HCT116 (cell line): ENCODE data around the gene RDH8. TPM values are rescaled to one million over a fixed set of nuclear protein-coding genes. Genes with fewer than 3 reads are reported as not detected.

Experiments used
- ATAC-seq: fragments of 200-7000 bp; cut with Tn5 transposase; 2 replicates; pipeline ENCODE4 v1.9.1; 2020; ENCODE audit warnings: mild to moderate bottlenecking, moderate library complexity
- BruUV-seq: library from RNA; stranded (reverse); fragments of 400-500 nt; replicated peaks from 2 replicates; lab custom pipeline; 2021; lab: Mats Ljungman, UMichigan
- CTCF ChIA-PET: fragments of 300-600 bp; sonication (Branson Sonifier 250); formaldehyde crosslinking; loops from one replicate; lab custom pipeline; 2021; ENCODE audit warnings: antibody characterized with exemption; lab: Charles Lee
- POLR2A ChIA-PET: fragments of 300-600, 350-600 bp; sonication (Branson Sonifier 250); formaldehyde crosslinking; loops from one replicate; lab custom pipeline; 2021; ENCODE audit warnings: antibody characterized with exemption; lab: Charles Lee
- RAD21 ChIA-PET, 2 experiments: fragments of 300-600 bp; sonication (Branson Sonifier 250); formaldehyde crosslinking; loops; one replicate each; lab custom pipeline; 2023; ENCODE audit warnings: low total read pairs in 2 of 2; ENCODE audit not compliant: uncharacterized antibody in 2 of 2, unreplicated experiment in 2 of 2, low non-redundant PET in 1 of 2; lab: Charles Lee
- DNase-seq: peaks from one replicate; pipeline ENCODE4 v3.0.0-alpha.2; 2010; ENCODE audit warnings: low read depth, low spot score
- H2AFZ ChIP-seq: fragments of 200-600 bp; shearing (Covaris generic), sonication (generic); 2 replicates; pipeline ENCODE4 v1.6.1; 2017; ENCODE audit warnings: low read depth, mixed run types, mixed read lengths, antibody characterized with exemption, low read length; ENCODE audit not compliant: poor library complexity, severe bottlenecking
- H3K27ac ChIP-seq: 2 replicates; pipeline ENCODE4 v1.5.1; 2012; ENCODE audit warnings: low read depth, low read length
- H3K27me3 ChIP-seq: fragments of 200-600 bp; sonication (generic); 2 replicates; pipeline ENCODE4 v1.6.1; 2016; ENCODE audit warnings: mixed run types, low read length, mixed read lengths; ENCODE audit not compliant: insufficient read depth
- H3K36me3 ChIP-seq, 2 experiments: fragments of 200-500 bp in 1 of 2; fragments of 200-600 bp in 1 of 2; sonication (Bioruptor generic) in 1 of 2; sonication (generic) in 1 of 2; 2 replicates each; pipeline versions ENCODE4 v1.5.1 to v1.6.1; 2014 to 2016; ENCODE audit warnings: low read length in 2 of 2, inconsistent platforms in 1 of 2, mixed read lengths in 1 of 2, mixed run types in 1 of 2; ENCODE audit not compliant: insufficient read depth in 2 of 2, control insufficient read depth in 1 of 2
- H3K4me1 ChIP-seq, 2 experiments: fragments of 200-600 bp in 1 of 2; sonication (generic) in 1 of 2; 2 replicates each; pipeline versions ENCODE4 v1.5.1 to v1.6.1; 2012 to 2017; ENCODE audit warnings: low read length in 2 of 2, inconsistent platforms in 1 of 2, mild to moderate bottlenecking in 1 of 2, mixed read lengths in 1 of 2, mixed run types in 1 of 2, moderate library complexity in 1 of 2; ENCODE audit not compliant: insufficient read depth in 2 of 2, control insufficient read depth in 1 of 2
- H3K4me2 ChIP-seq: fragments of 200-600 bp; sonication (generic); 2 replicates; pipeline ENCODE4 v1.6.1; 2017; ENCODE audit warnings: mixed run types, low read length, mixed read lengths
- H3K4me3 ChIP-seq, 2 experiments: fragments of 200-600 bp in 1 of 2; sonication (generic) in 1 of 2; replicated peaks in 1 of 2; 2 replicates each; pipeline ENCODE4 v1.5.1; 2011 to 2016; ENCODE audit warnings: low read length in 2 of 2, control low read depth in 1 of 2, low read depth in 1 of 2, mild to moderate bottlenecking in 1 of 2, mixed read lengths in 1 of 2, mixed run types in 1 of 2
- H3K79me2 ChIP-seq: fragments of 200-600 bp; sonication (generic); 2 replicates; pipeline ENCODE4 v1.6.1; 2017; ENCODE audit warnings: mild to moderate bottlenecking, mixed run types, low read length, moderate library complexity, mixed read lengths; ENCODE audit not compliant: insufficient read depth
- H3K9ac ChIP-seq: fragments of 200-600 bp; sonication (generic); 2 replicates; pipeline ENCODE4 v1.6.1; 2016; ENCODE audit warnings: low read length, mixed read lengths
- H3K9me2 ChIP-seq: fragments of 200-600 bp; sonication (generic), shearing (Covaris generic); 2 replicates; pipeline ENCODE4 v1.6.1; 2017; ENCODE audit warnings: mixed run types, mild to moderate bottlenecking, moderate library complexity; ENCODE audit not compliant: insufficient read depth
- H3K9me3 ChIP-seq, 2 experiments: fragments of 200-500 bp in 1 of 2; fragments of 200-600 bp in 1 of 2; sonication (Bioruptor generic) in 1 of 2; sonication (generic) in 1 of 2; 2 replicates each; pipeline ENCODE4 v1.6.1; 2014 to 2017; ENCODE audit warnings: low read length in 2 of 2, mixed read lengths in 2 of 2, inconsistent platforms in 1 of 2, low read depth in 1 of 2, mild to moderate bottlenecking in 1 of 2, mixed run types in 1 of 2, moderate library complexity in 1 of 2; ENCODE audit not compliant: control insufficient read depth in 1 of 2, insufficient read depth in 1 of 2
- H4K20me1 ChIP-seq: fragments of 200-600 bp; sonication (generic), shearing (Covaris generic); 2 replicates; pipeline ENCODE4 v1.6.1; 2017; ENCODE audit warnings: mixed run types, mild to moderate bottlenecking, moderate library complexity; ENCODE audit not compliant: insufficient read depth
- CBX3 ChIP-seq: IDR thresholded peaks from 2 replicates; pipeline ENCODE4 v1.6.1; 2012; ENCODE audit warnings: low read depth
- EGR1 ChIP-seq: IDR thresholded peaks from 2 replicates; pipeline ENCODE4 v1.6.1; 2012; ENCODE audit warnings: low read depth
- ELF1 ChIP-seq: IDR thresholded peaks from 2 replicates; pipeline ENCODE4 v1.6.1; 2012; ENCODE audit warnings: low read depth, borderline replicate concordance
- EZH2 ChIP-seq: fragments of 200-600 bp; sonication (generic); IDR thresholded peaks from 2 replicates; pipeline ENCODE4 v1.6.1; 2017; ENCODE audit warnings: antibody characterized with exemption, mixed run types
- FOSL1 ChIP-seq: IDR thresholded peaks from 2 replicates; pipeline ENCODE4 v1.6.1; 2012; ENCODE audit warnings: low read depth
- JUND ChIP-seq: IDR thresholded peaks from 2 replicates; pipeline ENCODE4 v1.6.1; 2012
- POLR2AphosphoS5 ChIP-seq: IDR thresholded peaks from 2 replicates; pipeline ENCODE4 v1.6.1; 2011; ENCODE audit warnings: mild to moderate bottlenecking, low read depth, low read length, moderate library complexity
- RAD21 ChIP-seq: IDR thresholded peaks from 2 replicates; pipeline ENCODE4 v1.6.1; 2012; ENCODE audit warnings: low read depth, mild to moderate bottlenecking
- SIN3A ChIP-seq: IDR thresholded peaks from 2 replicates; pipeline ENCODE4 v1.6.1; 2012; ENCODE audit warnings: low read depth
- TCF7L2 ChIP-seq: IDR thresholded peaks from 2 replicates; pipeline ENCODE4 v1.7.0; 2011; ENCODE audit warnings: borderline replicate concordance, inconsistent platforms; ENCODE audit not compliant: insufficient read depth, insufficient read length; ENCODE audit errors: extremely low read depth
- YY1 ChIP-seq: IDR thresholded peaks from 2 replicates; pipeline ENCODE4 v1.6.1; 2011; ENCODE audit warnings: low read length, low read depth, moderate library complexity, mild to moderate bottlenecking; ENCODE audit not compliant: insufficient replicate concordance; ENCODE audit errors: extremely low read depth
- ZNF274 ChIP-seq: fragments of 200-500 bp; sonication (Bioruptor generic); IDR thresholded peaks from 2 replicates; pipeline ENCODE4 v1.6.1; 2014; ENCODE audit warnings: mild to moderate bottlenecking, low read depth, low read length, inconsistent platforms
- intact Hi-C: fragments of 100-400 bp; cut with micrococcal nuclease; formaldehyde crosslinking; loops from 2 replicates; pipeline ENCODE4 v1.10.0; 2022
- total RNA-seq: library from RNA; stranded (reverse); gene quantifications from one replicate; pipeline ENCODE4 v1.2.1, GENCODE V29; 2021; ENCODE audit not compliant: unreplicated experiment
- TF ChIP-seq, protein P1 (sequence below), 3 experiments: fragments of 200-600 bp in 1 of 3; sonication (generic) in 1 of 3; IDR thresholded peaks in 2 of 3; conservative IDR thresholded peaks in 1 of 3; 2 replicates each; pipeline ENCODE4 v1.5.1; 2012 to 2017; ENCODE audit warnings: low read depth in 2 of 3, low read length in 2 of 3, antibody characterized with exemption in 1 of 3, borderline replicate concordance in 1 of 3, control low read depth in 1 of 3, mild to moderate bottlenecking in 1 of 3, mixed read lengths in 1 of 3, mixed run types in 1 of 3, moderate library complexity in 1 of 3; ENCODE audit not compliant: insufficient read depth in 1 of 3
- TF ChIP-seq, protein P2 (sequence below): IDR thresholded peaks from 2 replicates; pipeline ENCODE4 v1.6.1; 2011; ENCODE audit warnings: mild to moderate bottlenecking, low read length, moderate library complexity; ENCODE audit not compliant: insufficient replicate concordance; ENCODE audit errors: extremely low read depth
- TF ChIP-seq, protein P3 (sequence below): IDR thresholded peaks from 2 replicates; pipeline ENCODE4 v1.6.1; 2012; ENCODE audit warnings: low read depth
- TF ChIP-seq, protein P4 (sequence below): IDR thresholded peaks from 2 replicates; pipeline ENCODE4 v1.6.1; 2012
- TF ChIP-seq, protein P5 (sequence below): IDR thresholded peaks from 2 replicates; pipeline ENCODE4 v1.6.1; 2012

Gene RDH8
- total RNA-seq, 1 experiment from 2014 or later, result not detected

DNA sequence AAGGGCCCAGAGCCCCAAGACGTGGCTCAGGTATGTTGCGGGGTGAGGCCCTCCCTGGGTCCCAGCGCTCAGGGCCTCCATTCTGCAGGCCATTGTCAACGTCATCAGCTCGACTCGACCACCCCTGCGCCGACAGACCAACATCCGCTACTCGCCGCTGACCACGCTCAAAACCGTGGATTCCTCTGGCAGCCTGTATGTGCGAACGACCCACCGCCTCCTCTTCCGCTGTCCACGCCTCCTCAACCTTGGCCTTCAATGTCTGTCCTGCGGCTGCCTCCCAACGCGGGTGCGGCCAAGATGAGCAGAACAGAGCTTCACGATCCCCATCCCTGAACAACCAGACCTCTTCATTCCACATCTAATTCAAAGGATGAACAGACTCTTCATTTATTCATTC is 8.2 kb downstream of the RDH8 start:
- ChIA-PET POLR2A (no interaction called here), RAD21 (no interaction called here), CTCF (interaction anchor here (1.2 kb wide), 1 partner anchor 21 kb away, joined by 5 read pairs; no protein-coding TSS in a partner anchor)
- Histone ChIP-seq H3K79me2 (no peaks in the 10 kb centered on the region), H3K4me1 (peaks cover 2 to 12% of the 10 kb centered on the region in 2 experiments; a peak in 3 of 4 replicates), H3K36me3 (no peaks in the 10 kb centered on the region), H3K4me3 (no peak overlapping the region), H4K20me1 (no peaks in the 10 kb centered on the region), H3K27me3 (no peaks in the 10 kb centered on the region), H2AFZ (no peak overlapping the region), H3K4me2 (no peak overlapping the region), H3K9ac (no peak overlapping the region), H3K9me2 (no peaks in the 10 kb centered on the region), H3K9me3 (no peaks in the 10 kb centered on the region), H3K27ac (no peak overlapping the region)
- intact Hi-C loops, result no loop called here
- no peak for ATAC-seq
- no peak for TF ChIP-seq CBX3
- TF ChIP-seq ZNF274, result no peak
- TF ChIP-seq, protein P1, sequence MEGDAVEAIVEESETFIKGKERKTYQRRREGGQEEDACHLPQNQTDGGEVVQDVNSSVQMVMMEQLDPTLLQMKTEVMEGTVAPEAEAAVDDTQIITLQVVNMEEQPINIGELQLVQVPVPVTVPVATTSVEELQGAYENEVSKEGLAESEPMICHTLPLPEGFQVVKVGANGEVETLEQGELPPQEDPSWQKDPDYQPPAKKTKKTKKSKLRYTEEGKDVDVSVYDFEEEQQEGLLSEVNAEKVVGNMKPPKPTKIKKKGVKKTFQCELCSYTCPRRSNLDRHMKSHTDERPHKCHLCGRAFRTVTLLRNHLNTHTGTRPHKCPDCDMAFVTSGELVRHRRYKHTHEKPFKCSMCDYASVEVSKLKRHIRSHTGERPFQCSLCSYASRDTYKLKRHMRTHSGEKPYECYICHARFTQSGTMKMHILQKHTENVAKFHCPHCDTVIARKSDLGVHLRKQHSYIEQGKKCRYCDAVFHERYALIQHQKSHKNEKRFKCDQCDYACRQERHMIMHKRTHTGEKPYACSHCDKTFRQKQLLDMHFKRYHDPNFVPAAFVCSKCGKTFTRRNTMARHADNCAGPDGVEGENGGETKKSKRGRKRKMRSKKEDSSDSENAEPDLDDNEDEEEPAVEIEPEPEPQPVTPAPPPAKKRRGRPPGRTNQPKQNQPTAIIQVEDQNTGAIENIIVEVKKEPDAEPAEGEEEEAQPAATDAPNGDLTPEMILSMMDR (IDR thresholded peaks at IDR 0.05 in 2 of 3, conservative IDR thresholded peaks at IDR 0.05 in 1 of 3; ENCODE audit: borderline replicate concordance in 1 of 3, insufficient read depth in 1 of 3, low read depth in 2 of 3, low read length in 2 of 3), result no peak
- TF ChIP-seq RAD21, result no peak
- no peak for TF ChIP-seq SIN3A
- TF ChIP-seq, protein P2, sequence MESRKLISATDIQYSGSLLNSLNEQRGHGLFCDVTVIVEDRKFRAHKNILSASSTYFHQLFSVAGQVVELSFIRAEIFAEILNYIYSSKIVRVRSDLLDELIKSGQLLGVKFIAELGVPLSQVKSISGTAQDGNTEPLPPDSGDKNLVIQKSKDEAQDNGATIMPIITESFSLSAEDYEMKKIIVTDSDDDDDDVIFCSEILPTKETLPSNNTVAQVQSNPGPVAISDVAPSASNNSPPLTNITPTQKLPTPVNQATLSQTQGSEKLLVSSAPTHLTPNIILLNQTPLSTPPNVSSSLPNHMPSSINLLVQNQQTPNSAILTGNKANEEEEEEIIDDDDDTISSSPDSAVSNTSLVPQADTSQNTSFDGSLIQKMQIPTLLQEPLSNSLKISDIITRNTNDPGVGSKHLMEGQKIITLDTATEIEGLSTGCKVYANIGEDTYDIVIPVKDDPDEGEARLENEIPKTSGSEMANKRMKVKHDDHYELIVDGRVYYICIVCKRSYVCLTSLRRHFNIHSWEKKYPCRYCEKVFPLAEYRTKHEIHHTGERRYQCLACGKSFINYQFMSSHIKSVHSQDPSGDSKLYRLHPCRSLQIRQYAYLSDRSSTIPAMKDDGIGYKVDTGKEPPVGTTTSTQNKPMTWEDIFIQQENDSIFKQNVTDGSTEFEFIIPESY, result no peak
- TF ChIP-seq POLR2AphosphoS5, result no peak
- no peak for TF ChIP-seq EGR1
- TF ChIP-seq ELF1, result no peak
- TF ChIP-seq EZH2, result no peak
- TF ChIP-seq JUND, result no peak
- TF ChIP-seq, protein P3, sequence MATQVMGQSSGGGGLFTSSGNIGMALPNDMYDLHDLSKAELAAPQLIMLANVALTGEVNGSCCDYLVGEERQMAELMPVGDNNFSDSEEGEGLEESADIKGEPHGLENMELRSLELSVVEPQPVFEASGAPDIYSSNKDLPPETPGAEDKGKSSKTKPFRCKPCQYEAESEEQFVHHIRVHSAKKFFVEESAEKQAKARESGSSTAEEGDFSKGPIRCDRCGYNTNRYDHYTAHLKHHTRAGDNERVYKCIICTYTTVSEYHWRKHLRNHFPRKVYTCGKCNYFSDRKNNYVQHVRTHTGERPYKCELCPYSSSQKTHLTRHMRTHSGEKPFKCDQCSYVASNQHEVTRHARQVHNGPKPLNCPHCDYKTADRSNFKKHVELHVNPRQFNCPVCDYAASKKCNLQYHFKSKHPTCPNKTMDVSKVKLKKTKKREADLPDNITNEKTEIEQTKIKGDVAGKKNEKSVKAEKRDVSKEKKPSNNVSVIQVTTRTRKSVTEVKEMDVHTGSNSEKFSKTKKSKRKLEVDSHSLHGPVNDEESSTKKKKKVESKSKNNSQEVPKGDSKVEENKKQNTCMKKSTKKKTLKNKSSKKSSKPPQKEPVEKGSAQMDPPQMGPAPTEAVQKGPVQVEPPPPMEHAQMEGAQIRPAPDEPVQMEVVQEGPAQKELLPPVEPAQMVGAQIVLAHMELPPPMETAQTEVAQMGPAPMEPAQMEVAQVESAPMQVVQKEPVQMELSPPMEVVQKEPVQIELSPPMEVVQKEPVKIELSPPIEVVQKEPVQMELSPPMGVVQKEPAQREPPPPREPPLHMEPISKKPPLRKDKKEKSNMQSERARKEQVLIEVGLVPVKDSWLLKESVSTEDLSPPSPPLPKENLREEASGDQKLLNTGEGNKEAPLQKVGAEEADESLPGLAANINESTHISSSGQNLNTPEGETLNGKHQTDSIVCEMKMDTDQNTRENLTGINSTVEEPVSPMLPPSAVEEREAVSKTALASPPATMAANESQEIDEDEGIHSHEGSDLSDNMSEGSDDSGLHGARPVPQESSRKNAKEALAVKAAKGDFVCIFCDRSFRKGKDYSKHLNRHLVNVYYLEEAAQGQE, result no peak
- TF ChIP-seq, protein P4, sequence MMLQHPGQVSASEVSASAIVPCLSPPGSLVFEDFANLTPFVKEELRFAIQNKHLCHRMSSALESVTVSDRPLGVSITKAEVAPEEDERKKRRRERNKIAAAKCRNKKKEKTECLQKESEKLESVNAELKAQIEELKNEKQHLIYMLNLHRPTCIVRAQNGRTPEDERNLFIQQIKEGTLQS, result no peak
- no peak for TF ChIP-seq YY1
- TF ChIP-seq, protein P5, sequence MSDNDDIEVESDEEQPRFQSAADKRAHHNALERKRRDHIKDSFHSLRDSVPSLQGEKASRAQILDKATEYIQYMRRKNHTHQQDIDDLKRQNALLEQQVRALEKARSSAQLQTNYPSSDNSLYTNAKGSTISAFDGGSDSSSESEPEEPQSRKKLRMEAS, result no peak
- no peak for TF ChIP-seq FOSL1
- TF ChIP-seq TCF7L2, result no peak
- no TSS peak for BruUV-seq
- no peak for DNase-seq
